ENCODE measurements around the gene SIRT7. TPM values are rescaled to one million over a fixed set of nuclear protein-coding genes. Genes with fewer than 3 reads are reported as not detected.

SIRT7 gene
- total and polyA plus RNA-seq, 2 donors (not counting 3 experiments of a cell fraction or from before 2014, with no cell fraction given) = 11.6 to 28.8 TPM

GRCh38 chr17:81920612-81921536 is 2.9 kb upstream of the SIRT7 start:
- ChIA-PET CTCF (no interaction called here), POLR2A (no interaction called here)
- TF ChIP-seq CTCF (IDR thresholded peaks at IDR 0.05; ENCODE audit: extremely low read depth in 1 of 2, insufficient read depth in 1 of 2, low read depth in 1 of 2, low read length in 2 of 2) (no peak), MAX (IDR thresholded peaks at IDR 0.05; ENCODE audit: insufficient read depth, insufficient read length) (no peak), POLR2AphosphoS5 (IDR thresholded peaks at IDR 0.05; ENCODE audit: insufficient read depth, low read depth, low read length) (no peak), GATA2 (IDR thresholded peaks at IDR 0.05; ENCODE audit: insufficient read depth, insufficient read length, low read depth, low read length) (no peak), POLR2A (IDR thresholded peaks at IDR 0.05; ENCODE audit: low read depth, low read length) (no peak), JUN (IDR thresholded peaks at IDR 0.05; ENCODE audit: borderline replicate concordance, insufficient read depth, insufficient read length, low read depth) (no peak), FOS (IDR thresholded peaks at IDR 0.05; ENCODE audit: borderline replicate concordance, insufficient read depth, low read length) (no peak), MYC (IDR thresholded peaks at IDR 0.05; ENCODE audit: low read depth, low read length) (no peak), EZH2 (IDR thresholded peaks at IDR 0.05; ENCODE audit: borderline replicate concordance, low read depth, low read length, severe bottlenecking) (no peak)
- H3K27me3 ChIP-seq (ENCODE audit: control insufficient read depth in 2 of 2, insufficient read depth in 2 of 2, low read length in 2 of 2) = no peaks in the 10 kb centered on the region
- H3K79me2 ChIP-seq (ENCODE audit: control insufficient read depth, insufficient read depth, low read length) = peaks cover 66% of the 10 kb centered on the region
- no peak overlapping the region for H3K4me3 ChIP-seq (replicated peaks in 1 of 3; ENCODE audit: insufficient read depth in 1 of 3, low read depth in 1 of 3, low read length in 3 of 3)
- no TSS peak for BruUV-seq (replicated peaks)
- no peak overlapping the region for H3K9ac ChIP-seq (replicated peaks; ENCODE audit: extremely low read depth, insufficient read depth, low read length)
- H4K20me1 ChIP-seq (replicated peaks; ENCODE audit: control insufficient read depth, extremely low read depth, insufficient read depth, low read length) = no peaks in the 10 kb centered on the region
- H3K36me3 ChIP-seq (ENCODE audit: control insufficient read depth in 2 of 2, extremely low read depth in 1 of 2, insufficient read depth in 2 of 2, low read length in 2 of 2) = peaks cover 0 to 26% of the 10 kb centered on the region in 2 experiments
- FAIRE-seq = no peak
- peaks cover 18% of the 10 kb centered on the region for H3K4me1 ChIP-seq (ENCODE audit: control insufficient read depth, extremely low read depth, insufficient read depth, low read length)
- intact Hi-C loops (cut with micrococcal nuclease) (no loop called here), dilution Hi-C loops (cut with MboI; ENCODE audit: extremely low pct_ligation_motif_present, low sequenced_read_pairs) (no loop called here)
- no peak overlapping the region for H2AFZ ChIP-seq (ENCODE audit: low read depth, low read length)
- no peak overlapping the region for H3K4me2 ChIP-seq (ENCODE audit: insufficient read depth, low read length)
- H3K27ac ChIP-seq (ENCODE audit: insufficient read depth, low read depth, low read length) = no peak overlapping the region
- H3K9me1 ChIP-seq (replicated peaks; ENCODE audit: control insufficient read depth, extremely low read depth, insufficient read depth, low read length) = no peaks in the 10 kb centered on the region
- no peak for DNase-seq (ENCODE audit: low read depth, low spot score)
- H3K9me3 ChIP-seq (replicated peaks; ENCODE audit: control insufficient read depth, insufficient read depth, low read length) = no peaks in the 10 kb centered on the region
